ENCODE measurements around the gene APOA1.

Gene APOA1

DNA sequence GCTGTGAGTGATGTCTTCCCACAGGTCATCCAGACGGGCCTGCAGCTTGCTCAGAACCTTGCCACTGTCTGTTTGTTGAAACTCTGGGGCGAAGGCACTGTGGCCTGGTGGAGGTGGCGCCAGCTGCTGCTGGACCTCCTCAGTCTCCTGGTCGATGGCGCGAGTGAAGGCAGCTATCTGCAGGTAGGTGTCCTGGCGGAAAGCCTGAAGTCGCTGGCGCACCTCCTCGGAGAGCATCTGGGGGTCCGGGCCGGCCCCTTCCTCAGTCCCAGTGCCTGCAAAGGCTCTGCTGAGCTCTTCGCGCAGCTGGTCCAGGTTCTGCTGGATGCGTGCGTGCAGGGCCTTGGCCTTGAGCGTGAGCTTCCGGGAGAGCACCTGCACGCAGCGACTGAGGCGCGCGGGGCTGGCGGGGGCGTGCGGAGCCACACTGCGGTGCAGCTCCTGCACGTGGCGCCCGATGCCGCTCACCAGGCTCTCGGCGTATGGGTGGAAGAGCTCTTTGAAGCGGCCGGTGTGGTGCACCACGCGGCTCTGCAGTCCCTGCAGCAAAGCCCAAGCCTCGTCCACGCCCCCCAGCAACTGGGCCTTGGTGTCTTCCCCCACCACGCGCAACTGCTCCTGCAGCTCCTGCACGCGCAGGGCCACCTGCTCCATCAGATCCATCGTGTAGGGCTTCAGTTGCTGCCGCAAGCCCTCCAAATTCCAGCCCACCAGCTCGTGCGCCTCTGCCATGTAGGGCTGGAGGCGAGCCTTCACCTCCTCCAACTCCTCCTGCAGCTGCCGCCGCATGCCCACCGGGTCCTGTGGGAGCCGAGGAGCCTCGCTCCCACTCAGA is 47.0 kb downstream of the APOA1 start:
- no peak overlapping the region for H3K4me3 ChIP-seq (ENCODE audit: low read length)
- TF ChIP-seq, protein P1, sequence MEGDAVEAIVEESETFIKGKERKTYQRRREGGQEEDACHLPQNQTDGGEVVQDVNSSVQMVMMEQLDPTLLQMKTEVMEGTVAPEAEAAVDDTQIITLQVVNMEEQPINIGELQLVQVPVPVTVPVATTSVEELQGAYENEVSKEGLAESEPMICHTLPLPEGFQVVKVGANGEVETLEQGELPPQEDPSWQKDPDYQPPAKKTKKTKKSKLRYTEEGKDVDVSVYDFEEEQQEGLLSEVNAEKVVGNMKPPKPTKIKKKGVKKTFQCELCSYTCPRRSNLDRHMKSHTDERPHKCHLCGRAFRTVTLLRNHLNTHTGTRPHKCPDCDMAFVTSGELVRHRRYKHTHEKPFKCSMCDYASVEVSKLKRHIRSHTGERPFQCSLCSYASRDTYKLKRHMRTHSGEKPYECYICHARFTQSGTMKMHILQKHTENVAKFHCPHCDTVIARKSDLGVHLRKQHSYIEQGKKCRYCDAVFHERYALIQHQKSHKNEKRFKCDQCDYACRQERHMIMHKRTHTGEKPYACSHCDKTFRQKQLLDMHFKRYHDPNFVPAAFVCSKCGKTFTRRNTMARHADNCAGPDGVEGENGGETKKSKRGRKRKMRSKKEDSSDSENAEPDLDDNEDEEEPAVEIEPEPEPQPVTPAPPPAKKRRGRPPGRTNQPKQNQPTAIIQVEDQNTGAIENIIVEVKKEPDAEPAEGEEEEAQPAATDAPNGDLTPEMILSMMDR (IDR thresholded peaks at IDR 0.05; ENCODE audit: insufficient read depth, low read depth, low read length, missing control alignments): no peak
- DNase-seq (ENCODE audit: low read depth): no peak

DNA sequence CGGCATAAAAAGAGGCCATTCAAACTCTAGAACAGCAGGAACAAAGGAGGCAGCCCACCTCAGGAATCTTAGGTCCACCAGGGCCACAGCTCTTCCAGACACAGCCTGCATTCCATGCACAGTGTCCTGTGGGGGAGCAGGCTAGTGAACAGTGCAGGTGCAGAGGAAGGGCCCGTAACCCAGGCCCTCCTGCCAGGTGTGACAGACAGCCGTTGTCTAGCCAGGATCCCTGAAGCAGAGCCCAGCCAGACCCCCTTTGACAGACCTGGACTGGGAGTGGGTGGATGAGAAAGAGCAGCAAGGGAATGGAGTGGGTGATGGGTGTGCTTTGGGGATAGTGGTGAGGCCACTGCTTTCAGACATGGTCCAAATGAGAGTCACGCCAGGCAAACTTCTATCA is 48.4 kb downstream of the APOA1 start:
- TF ChIP-seq, protein P1 (IDR thresholded peaks at IDR 0.05; ENCODE audit: insufficient read depth, low read depth, low read length, missing control alignments): no peak
- H3K4me3 ChIP-seq (ENCODE audit: low read length): no peak overlapping the region
- DNase-seq (ENCODE audit: low read depth): no peak

DNA sequence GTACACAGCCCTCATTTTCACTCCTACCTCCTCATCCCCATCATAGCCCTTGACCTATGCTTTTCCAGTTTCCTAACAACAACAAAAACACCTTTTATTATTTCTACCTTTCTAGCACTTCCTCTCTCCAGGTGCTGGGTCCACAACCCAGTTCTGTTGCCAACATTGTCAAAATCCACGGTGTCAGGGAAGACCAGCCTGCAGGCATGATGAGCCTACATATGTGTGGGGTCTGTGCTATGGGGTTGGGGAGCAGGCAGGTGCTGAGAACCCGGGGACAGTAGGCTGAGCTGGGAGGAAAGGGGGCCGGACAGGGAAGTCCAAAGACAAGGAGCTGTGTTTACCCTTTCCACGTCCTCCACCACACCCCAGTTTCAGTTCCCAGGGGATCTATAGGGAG is 48.9 kb downstream of the APOA1 start:
- TF ChIP-seq, protein P1 (IDR thresholded peaks at IDR 0.05; ENCODE audit: insufficient read depth, low read depth, low read length, missing control alignments): no peak
- peak overlapping the region; percentile 89 for H3K4me3 ChIP-seq (ENCODE audit: low read length)
- DNase-seq (ENCODE audit: low read depth): no peak

DNA sequence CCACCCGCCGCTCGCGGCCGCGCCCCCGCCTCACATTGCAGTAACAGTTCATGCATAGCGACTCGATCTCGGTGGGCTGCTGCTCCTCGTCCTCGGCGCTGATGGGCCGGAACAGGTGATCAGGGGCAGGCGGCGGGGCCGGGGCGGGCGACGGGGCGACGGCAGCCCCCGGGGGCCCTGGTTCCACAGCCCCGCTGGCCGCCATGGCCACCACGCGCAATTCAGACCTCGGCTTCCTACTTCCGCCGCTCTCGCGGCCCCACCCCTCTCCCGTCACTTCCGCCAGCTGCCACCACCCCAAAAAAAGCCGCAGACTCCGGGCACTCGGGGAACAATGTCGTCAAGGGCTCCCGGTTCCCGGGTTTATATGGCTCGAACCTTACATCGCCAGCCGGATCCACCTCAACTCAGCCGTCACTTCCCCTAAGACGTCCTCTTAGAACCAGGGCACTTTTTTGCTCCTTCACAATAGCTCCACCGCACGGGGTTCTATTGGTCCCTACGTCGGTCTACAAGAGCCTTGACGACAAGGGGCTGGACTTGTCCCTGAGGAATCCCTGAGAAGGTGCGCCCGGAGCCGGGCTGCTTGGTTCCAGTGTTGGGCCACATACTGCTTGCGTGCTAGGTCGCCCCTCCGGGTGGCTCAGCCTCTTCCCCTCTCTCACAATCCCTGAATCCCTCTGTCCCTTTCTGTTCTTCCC is 49.5 kb downstream of the APOA1 start, which contains the start of gene ZPR1:
Gene ZPR1, minus strand, starts transcription at position 238 of the 701 bp plus-strand sequence. Its CDS starts 33 bp downstream, at position 205.
- TF ChIP-seq, protein P1 (IDR thresholded peaks at IDR 0.05; ENCODE audit: insufficient read depth, low read depth, low read length, missing control alignments): no peak
- peak; percentile 72 for DNase-seq (ENCODE audit: low read depth)
- H3K4me3 ChIP-seq (ENCODE audit: low read length): peak within 1 kb of the TSS; percentile 89

DNA sequence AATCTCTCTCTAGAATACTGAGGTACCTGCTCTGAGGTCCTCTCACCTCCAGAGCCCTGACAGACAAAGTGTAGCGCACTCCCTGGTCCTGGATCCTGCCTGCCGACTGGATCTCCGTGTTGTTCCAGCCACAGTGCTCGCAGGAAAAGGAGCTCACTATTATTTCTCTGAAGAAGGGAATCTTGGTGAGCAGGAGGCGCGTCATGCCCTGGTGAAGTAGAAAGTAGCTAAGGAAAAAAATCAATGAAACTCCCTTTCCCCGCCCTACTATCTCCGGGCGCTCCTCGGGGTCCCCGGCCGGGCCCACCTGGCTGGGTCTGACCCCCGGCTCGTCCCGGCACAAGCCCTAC is 50.0 kb downstream of the APOA1 start:
- DNase-seq (ENCODE audit: low read depth): no peak
- TF ChIP-seq, protein P1 (IDR thresholded peaks at IDR 0.05; ENCODE audit: insufficient read depth, low read depth, low read length, missing control alignments): no peak
- peak overlapping the region; percentile 89 for H3K4me3 ChIP-seq (ENCODE audit: low read length)

DNA sequence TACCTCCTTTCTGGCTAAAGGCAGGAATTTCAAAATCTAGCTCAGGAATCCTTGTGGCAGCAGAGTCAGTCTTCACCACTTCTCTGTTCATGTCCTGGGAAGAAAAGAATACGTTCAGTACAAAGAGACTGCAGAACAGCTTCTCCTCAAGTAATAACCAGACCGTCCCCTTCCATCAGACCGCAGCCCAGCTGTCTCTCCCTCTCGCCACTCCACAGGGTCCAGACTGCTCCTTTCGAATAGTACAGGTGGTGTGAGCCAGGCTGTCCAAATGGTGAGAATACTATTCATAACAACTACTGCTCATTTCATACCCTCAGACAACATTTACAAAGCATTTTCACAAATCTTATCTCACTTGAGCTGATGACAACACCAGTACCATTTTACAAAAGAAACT is 50.5 kb downstream of the APOA1 start:
- DNase-seq (ENCODE audit: low read depth): no peak
- TF ChIP-seq, protein P1 (IDR thresholded peaks at IDR 0.05; ENCODE audit: insufficient read depth, low read depth, low read length, missing control alignments): no peak
- H3K4me3 ChIP-seq (ENCODE audit: low read length): peak overlapping the region; percentile 89

Measured in epithelial cell of esophagus (primary cell).